Lung (tissue), 12 donors: Measurements from ENCODE around the gene MANSC1. TPM values are rescaled to one million over a fixed set of nuclear protein-coding genes. Genes with fewer than 3 reads are reported as not detected.
A peak's percentile ranks its signal among the peaks of the same experiment; 100 is the strongest.

Source experiments
- ATAC-seq: fragments of 200-7000 bp; cut with Tn5 transposase; one replicate; pipeline ENCODE4 v1.9.1; 2020; ENCODE audit warnings: moderate number of reproducible peaks; ENCODE audit not compliant: insufficient read depth, low FRiP score
- DNase-seq, 3 donors: peaks; one replicate each; pipeline ENCODE4 v3.0.0-alpha.2; 2013 to 2017
- H3K27ac ChIP-seq, 2 donors: one replicate each; pipeline ENCODE4 v1.5.1; 2013; ENCODE audit warnings: mild to moderate bottlenecking in 2 of 2, moderate library complexity in 2 of 2, control low read depth in 1 of 2, inconsistent platforms in 1 of 2, low read depth in 1 of 2, low read length in 1 of 2
- H3K27me3 ChIP-seq, 3 donors: one replicate each; pipeline ENCODE4 v1.5.1; 2013; ENCODE audit warnings: low read length in 2 of 3; ENCODE audit not compliant: control insufficient read depth in 3 of 3, insufficient read depth in 3 of 3
- H3K36me3 ChIP-seq, 4 donors: one replicate each; pipeline ENCODE4 v1.5.1; 2013; ENCODE audit warnings: low read length in 4 of 4, mild to moderate bottlenecking in 1 of 4, moderate library complexity in 1 of 4; ENCODE audit not compliant: control insufficient read depth in 4 of 4, insufficient read depth in 4 of 4
- H3K4me1 ChIP-seq, 5 donors: one replicate each; pipeline ENCODE4 v1.5.1; 2013; ENCODE audit warnings: low read length in 5 of 5, mild to moderate bottlenecking in 2 of 5, moderate library complexity in 1 of 5; ENCODE audit not compliant: control insufficient read depth in 5 of 5, insufficient read depth in 5 of 5
- H3K4me3 ChIP-seq: one replicate; pipeline ENCODE4 v1.5.1; 2013; ENCODE audit warnings: mild to moderate bottlenecking, control low read depth, moderate library complexity
- H3K9ac ChIP-seq, 2 donors: one replicate each; pipeline ENCODE4 v1.5.1; 2013; ENCODE audit warnings: low read length in 2 of 2, control low read depth in 1 of 2; ENCODE audit not compliant: insufficient read depth in 1 of 2
- H3K9me3 ChIP-seq, 4 donors: one replicate each; pipeline ENCODE4 v1.5.1; 2013; ENCODE audit warnings: low read length in 3 of 4, mild to moderate bottlenecking in 1 of 4, moderate library complexity in 1 of 4; ENCODE audit not compliant: control insufficient read depth in 4 of 4, insufficient read depth in 3 of 4
- CTCF ChIP-seq: IDR thresholded peaks from 2 replicates; pipeline ENCODE4 v1.5.1; 2012; ENCODE audit warnings: mild to moderate bottlenecking; ENCODE audit errors: control extremely low read depth, extremely low read depth
- WGBS, 2 donors: extraction: QIAGEN DNeasy Blood & Tissue Kit; methylation state at CpG; one replicate each; pipeline ENCODE4 v1.1.7; 2013; 5-methylcytosine and 5-hydroxymethylcytosine counted together
- polyA plus RNA-seq, 2 donors: library from polyadenylated mRNA; stranded (reverse); fragments of 200-250 nt; gene quantifications; one replicate each; pipeline ENCODE4 v1.2.1, GENCODE V29; 2013
- total RNA-seq, 2 donors: library from RNA; depleted of rRNA in 1 of 2; stranded (reverse); fragments of >200 nt in 1 of 2; gene quantifications; one replicate each; pipeline ENCODE4 v1.2.1, GENCODE V29; 2014 to 2021
- donor health status: control.
- donor health status: control.
- donor health status: Bipolar disorder and iron deficiency.
- donor health status: healthy.
- donor health status: DM: yes; HTN: yes; CAD: no.

Gene MANSC1
- total and polyA plus RNA-seq, 4 donors = 8.0 to 26.7 (median 15.3) TPM

- Histone ChIP-seq H3K36me3 (peaks cover 0 to 5% (median 0%) of the 10 kb centered on the region in 4 donors), H3K9me3 (no peaks in the 10 kb centered on the region), H3K27me3 (no peaks in the 10 kb centered on the region), H3K9ac (no peak overlapping the region), H3K27ac (peak overlapping the region in 1 of 2 donors; percentile 22), H3K4me3 (no peak overlapping the region), H3K4me1 (peaks cover 0 to 12% (median 4%) of the 10 kb centered on the region in 5 donors)
- TF ChIP-seq CTCF = peak; percentile 80
- ATAC-seq = peak; percentile 84
- WGBS, 2 donors = 80 to 81% methylated on average over 12 of the region's 12 CpGs
- DNase-seq = peak in 2 of 3 donors; percentile 88 to 91
These were observed 26.8 kb upstream of the MANSC1 start for GRCh38 chr12:12376646-12377448.

- ATAC-seq = no peak
- DNase-seq = no peak
- Histone ChIP-seq H3K27me3 (no peaks in the 10 kb centered on the region), H3K4me1 (peaks cover 0 to 5% (median 0%) of the 10 kb centered on the region in 5 donors), H3K9me3 (no peaks in the 10 kb centered on the region), H3K9ac (no peak overlapping the region), H3K27ac (no peak overlapping the region), H3K4me3 (no peak overlapping the region), H3K36me3 (peaks cover 0 to 5% (median 0%) of the 10 kb centered on the region in 4 donors)
- no peak for TF ChIP-seq CTCF
- 83 to 85% methylated on average over 4 of the region's 4 CpGs for WGBS, 2 donors
These were observed 23.1 kb upstream of the MANSC1 start for GRCh38 chr12:12372946-12373722.

DNA sequence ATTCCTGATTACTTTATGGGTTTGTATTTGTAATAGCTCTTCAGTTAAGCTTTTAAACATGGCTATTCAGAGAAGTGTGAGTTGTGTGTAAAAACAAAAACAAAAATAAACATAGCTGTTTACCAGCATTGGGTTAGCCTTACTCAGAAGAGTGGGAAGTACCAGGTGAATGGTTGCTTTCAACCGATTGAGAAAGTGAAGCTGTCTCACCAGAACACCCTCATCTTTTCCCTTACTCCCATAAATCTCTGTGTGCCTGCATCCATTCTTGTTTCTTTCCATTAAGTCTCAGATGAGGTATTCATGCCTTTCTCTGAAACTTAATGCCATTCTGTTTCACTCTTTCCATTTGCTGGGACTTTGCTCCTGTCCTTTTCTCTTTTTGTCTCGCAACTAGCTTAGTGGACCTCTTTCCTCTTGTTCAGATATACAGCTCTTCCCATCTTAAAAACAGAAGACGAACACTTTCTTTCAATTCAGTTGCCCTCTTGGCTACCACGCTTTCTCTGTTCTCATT, 17.5 kb upstream of the MANSC1 start:
- peaks cover 0 to 9% (median 2%) of the 10 kb centered on the region in 4 donors for H3K36me3 ChIP-seq
- no peak overlapping the region for H3K9ac ChIP-seq
- no peaks in the 10 kb centered on the region for H3K27me3 ChIP-seq
- H3K27ac ChIP-seq = no peak overlapping the region
- H3K9me3 ChIP-seq = no peaks in the 10 kb centered on the region
- ATAC-seq = no peak
- H3K4me3 ChIP-seq = no peak overlapping the region
- no peak for DNase-seq
- TF ChIP-seq CTCF = no peak
- 92 to 94% methylated on average over 4 of the region's 4 CpGs for WGBS, 2 donors
- peaks cover 0 to 2% (median 0%) of the 10 kb centered on the region in 5 donors for H3K4me1 ChIP-seq
